Measurements from ENCODE around the gene PGS1.

DNA sequence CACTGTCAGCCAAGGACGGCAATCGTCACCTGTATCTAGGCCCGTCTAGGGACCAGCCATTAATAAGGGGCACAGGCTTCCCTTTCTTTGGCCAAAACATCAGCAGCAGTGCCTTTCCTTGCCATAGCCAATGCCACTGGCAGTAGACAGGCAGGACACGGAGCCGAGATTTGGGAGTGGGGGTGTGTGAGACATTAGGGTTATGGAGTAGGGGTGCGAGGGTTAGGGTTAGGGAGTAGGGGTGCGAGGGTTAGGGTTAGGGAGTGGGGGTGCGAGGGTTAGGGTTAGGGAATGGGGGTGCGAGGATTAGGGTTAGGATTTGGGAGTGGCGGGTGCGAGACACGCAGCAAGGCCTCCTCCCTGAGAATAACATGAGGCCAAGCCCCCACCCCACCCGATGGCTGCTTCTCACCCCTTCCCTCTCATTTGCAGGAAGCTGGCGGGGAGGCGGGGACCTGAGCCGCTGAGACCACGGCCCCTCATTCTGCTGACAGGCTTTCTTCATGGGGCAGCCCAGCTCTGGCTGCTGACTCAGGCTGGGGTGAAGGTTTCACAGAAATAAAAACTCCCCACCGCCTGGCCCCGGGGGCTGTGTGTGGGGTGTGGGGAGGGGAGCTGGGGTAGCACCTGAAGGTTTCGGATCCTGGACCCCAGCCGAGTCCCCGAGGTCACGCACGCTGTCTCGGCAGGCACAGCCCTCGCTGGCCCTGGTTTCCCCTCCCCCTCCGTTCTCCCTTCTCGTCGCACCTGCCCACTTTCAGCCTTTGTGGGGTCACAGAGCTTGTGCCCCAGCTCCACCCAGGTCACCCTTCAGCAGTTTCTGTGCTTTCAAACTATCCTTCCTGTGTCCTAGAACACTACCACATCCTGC is 93.8 kb downstream of the PGS1 start:
- TF ChIP-seq, protein P1, sequence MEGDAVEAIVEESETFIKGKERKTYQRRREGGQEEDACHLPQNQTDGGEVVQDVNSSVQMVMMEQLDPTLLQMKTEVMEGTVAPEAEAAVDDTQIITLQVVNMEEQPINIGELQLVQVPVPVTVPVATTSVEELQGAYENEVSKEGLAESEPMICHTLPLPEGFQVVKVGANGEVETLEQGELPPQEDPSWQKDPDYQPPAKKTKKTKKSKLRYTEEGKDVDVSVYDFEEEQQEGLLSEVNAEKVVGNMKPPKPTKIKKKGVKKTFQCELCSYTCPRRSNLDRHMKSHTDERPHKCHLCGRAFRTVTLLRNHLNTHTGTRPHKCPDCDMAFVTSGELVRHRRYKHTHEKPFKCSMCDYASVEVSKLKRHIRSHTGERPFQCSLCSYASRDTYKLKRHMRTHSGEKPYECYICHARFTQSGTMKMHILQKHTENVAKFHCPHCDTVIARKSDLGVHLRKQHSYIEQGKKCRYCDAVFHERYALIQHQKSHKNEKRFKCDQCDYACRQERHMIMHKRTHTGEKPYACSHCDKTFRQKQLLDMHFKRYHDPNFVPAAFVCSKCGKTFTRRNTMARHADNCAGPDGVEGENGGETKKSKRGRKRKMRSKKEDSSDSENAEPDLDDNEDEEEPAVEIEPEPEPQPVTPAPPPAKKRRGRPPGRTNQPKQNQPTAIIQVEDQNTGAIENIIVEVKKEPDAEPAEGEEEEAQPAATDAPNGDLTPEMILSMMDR (conservative IDR thresholded peaks at IDR 0.05; ENCODE audit: low read length): no peak
- no peak for TF ChIP-seq EZH2phosphoT487 (IDR thresholded peaks at IDR 0.05; ENCODE audit: borderline replicate concordance, low read depth, low read length)
